H1 (cell line): Measurements from ENCODE around the gene GMEB2.
A peak's percentile ranks its signal among the peaks of the same experiment; 100 is the strongest.

Source experiments
- CEBPB ChIP-seq: IDR thresholded peaks from 2 replicates; pipeline ENCODE4 v1.6.1; 2012; ENCODE audit warnings: low read depth, low read length
- EZH2 ChIP-seq: fragments of 200-600 bp; sonication (generic); IDR thresholded peaks from 2 replicates; pipeline ENCODE4 v1.7.1; 2012; ENCODE audit warnings: low read depth, mild to moderate bottlenecking, moderate library complexity, low read length, inconsistent platforms; ENCODE audit not compliant: severe bottlenecking
- HDAC6 ChIP-seq: IDR thresholded peaks from one replicate; pipeline ENCODE4 v1.7.1; 2012; ENCODE audit warnings: low read depth, mild to moderate bottlenecking, inconsistent platforms, low read length, moderate library complexity
- PHF8 ChIP-seq: fragments of 200-600 bp; sonication (generic); conservative IDR thresholded peaks from 2 replicates; pipeline ENCODE4 v1.7.1; 2012; ENCODE audit warnings: low read depth, mild to moderate bottlenecking, inconsistent platforms, low read length, moderate library complexity
- POLR2A ChIP-seq, 2 experiments: IDR thresholded peaks; 1 replicate in 1 of 2; 2 replicates in 1 of 2; pipeline ENCODE4 v1.6.1; 2011; ENCODE audit warnings: low read depth in 2 of 2, low read length in 2 of 2, mild to moderate bottlenecking in 2 of 2; ENCODE audit errors: control extremely low read depth in 1 of 2
- POU5F1 ChIP-seq: IDR thresholded peaks from 2 replicates; pipeline ENCODE4 v1.6.1; 2011; ENCODE audit warnings: low read depth, mild to moderate bottlenecking, low read length, moderate library complexity
- RAD21 ChIP-seq, 2 experiments: IDR thresholded peaks in 1 of 2; conservative IDR thresholded peaks in 1 of 2; 2 replicates each; pipeline ENCODE4 v1.6.1; 2011; ENCODE audit warnings: low read depth in 2 of 2, low read length in 2 of 2, improper control_type of control experiment in 1 of 2, inconsistent platforms in 1 of 2, mild to moderate bottlenecking in 1 of 2, moderate library complexity in 1 of 2
- RXRA ChIP-seq: IDR thresholded peaks from 2 replicates; pipeline ENCODE4 v1.6.1; 2011; ENCODE audit warnings: low read depth, mild to moderate bottlenecking, low read length, moderate library complexity; ENCODE audit not compliant: insufficient read depth
- SIN3A ChIP-seq, 2 experiments: IDR thresholded peaks in 1 of 2; conservative IDR thresholded peaks in 1 of 2; 2 replicates each; pipeline ENCODE4 v1.6.1; 2011 to 2012; ENCODE audit warnings: low read length in 2 of 2, improper control_type of control experiment in 1 of 2, low read depth in 1 of 2, mild to moderate bottlenecking in 1 of 2
- SP1 ChIP-seq: IDR thresholded peaks from 2 replicates; pipeline ENCODE4 v1.6.1; 2011; ENCODE audit warnings: low read depth, low read length
- TAF1 ChIP-seq: IDR thresholded peaks from 2 replicates; pipeline ENCODE4 v1.6.1; 2011; ENCODE audit warnings: mild to moderate bottlenecking, low read depth, low read length
- TF ChIP-seq, protein P1 (sequence below), 3 experiments: IDR thresholded peaks; 1 replicate in 2 of 3; 2 replicates in 1 of 3; pipeline versions ENCODE4 v1.5.1 to v1.6.1; 2011; ENCODE audit warnings: low read length in 3 of 3, mild to moderate bottlenecking in 3 of 3, inconsistent platforms in 2 of 3, low read depth in 1 of 3, moderate library complexity in 1 of 3; ENCODE audit not compliant: insufficient read depth in 1 of 3; ENCODE audit errors: control extremely low read depth in 1 of 3

- peak in 1 of 2 experiments; percentile 63; a peak in 1 of 3 replicates for TF ChIP-seq POLR2A (IDR thresholded peaks at IDR 0.05; ENCODE audit: control extremely low read depth in 1 of 2, low read depth in 2 of 2, low read length in 2 of 2)
- TF ChIP-seq, protein P1, sequence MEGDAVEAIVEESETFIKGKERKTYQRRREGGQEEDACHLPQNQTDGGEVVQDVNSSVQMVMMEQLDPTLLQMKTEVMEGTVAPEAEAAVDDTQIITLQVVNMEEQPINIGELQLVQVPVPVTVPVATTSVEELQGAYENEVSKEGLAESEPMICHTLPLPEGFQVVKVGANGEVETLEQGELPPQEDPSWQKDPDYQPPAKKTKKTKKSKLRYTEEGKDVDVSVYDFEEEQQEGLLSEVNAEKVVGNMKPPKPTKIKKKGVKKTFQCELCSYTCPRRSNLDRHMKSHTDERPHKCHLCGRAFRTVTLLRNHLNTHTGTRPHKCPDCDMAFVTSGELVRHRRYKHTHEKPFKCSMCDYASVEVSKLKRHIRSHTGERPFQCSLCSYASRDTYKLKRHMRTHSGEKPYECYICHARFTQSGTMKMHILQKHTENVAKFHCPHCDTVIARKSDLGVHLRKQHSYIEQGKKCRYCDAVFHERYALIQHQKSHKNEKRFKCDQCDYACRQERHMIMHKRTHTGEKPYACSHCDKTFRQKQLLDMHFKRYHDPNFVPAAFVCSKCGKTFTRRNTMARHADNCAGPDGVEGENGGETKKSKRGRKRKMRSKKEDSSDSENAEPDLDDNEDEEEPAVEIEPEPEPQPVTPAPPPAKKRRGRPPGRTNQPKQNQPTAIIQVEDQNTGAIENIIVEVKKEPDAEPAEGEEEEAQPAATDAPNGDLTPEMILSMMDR (IDR thresholded peaks at IDR 0.05; ENCODE audit: control extremely low read depth in 1 of 3, insufficient read depth in 1 of 3, low read depth in 1 of 3, low read length in 3 of 3) = peak; percentile 40 to 63 (median 55)
- TF ChIP-seq SIN3A (conservative IDR thresholded peaks at IDR 0.05 in 1 of 2, IDR thresholded peaks at IDR 0.05 in 1 of 2; ENCODE audit: low read depth in 1 of 2, low read length in 2 of 2) = peak in 1 of 2 experiments; percentile 87; a peak in 2 of 4 replicates
- peak; percentile 51 to 52 for TF ChIP-seq RAD21 (IDR thresholded peaks at IDR 0.05 in 1 of 2, conservative IDR thresholded peaks at IDR 0.05 in 1 of 2; ENCODE audit: low read depth in 2 of 2, low read length in 2 of 2)
- TF ChIP-seq SP1 = peak; percentile 64; the same call in 1 of the 2 replicates
- no peak for TF ChIP-seq EZH2
- no peak for TF ChIP-seq RXRA
- TF ChIP-seq HDAC6 = no peak
- peak; percentile 70 for TF ChIP-seq TAF1
- TF ChIP-seq POU5F1 = no peak
- no peak for TF ChIP-seq CEBPB
- peak; percentile 19; the same call in 1 of the 2 replicates for TF ChIP-seq PHF8
These were observed 15.1 kb upstream of the GMEB2 start for GRCh38 chr20:63641792-63642523.
